PFSK-1 (cell line): ENCODE measurements around the gene PDCD7.

ENCODE experiments used
- FOXP2 ChIP-seq: optimal IDR thresholded peaks from 2 replicates; pipeline ENCODE3; 2011; ENCODE audit warnings: borderline replicate concordance, control low read depth, inconsistent platforms; ENCODE audit not compliant: insufficient read depth; ENCODE audit errors: extremely low read length, extremely low read depth
- POLR2AphosphoS5 ChIP-seq: IDR thresholded peaks from 2 replicates; pipeline ENCODE4 v1.6.1; 2012; ENCODE audit warnings: low read depth, mild to moderate bottlenecking, control low read depth, low read length, moderate library complexity
- SIN3A ChIP-seq: IDR thresholded peaks from 2 replicates; pipeline ENCODE4 v1.6.1; 2012; ENCODE audit warnings: mild to moderate bottlenecking, low read length, moderate library complexity, borderline replicate concordance; ENCODE audit not compliant: insufficient read depth
- TAF1 ChIP-seq: IDR thresholded peaks from 2 replicates; pipeline ENCODE4 v1.6.1; 2012; ENCODE audit warnings: low read length, control low read depth, borderline replicate concordance; ENCODE audit not compliant: insufficient read depth
- TF ChIP-seq, protein P1 (sequence below), 2 experiments: IDR thresholded peaks; 2 replicates each; pipeline versions ENCODE4 v1.6.1 to v1.8.0; 2011 to 2012; ENCODE audit warnings: low read depth in 2 of 2, low read length in 2 of 2, control low read depth in 1 of 2, inconsistent platforms in 1 of 2, mild to moderate bottlenecking in 1 of 2, moderate library complexity in 1 of 2; ENCODE audit not compliant: insufficient read depth in 1 of 2

PDCD7 gene

GRCh38 chr15:65146438-65146837, 12.8 kb upstream of the PDCD7 start:
- TF ChIP-seq FOXP2 (no peak), POLR2AphosphoS5 (no peak), TAF1 (no peak), SIN3A (no peak)
- TF ChIP-seq, protein P1, sequence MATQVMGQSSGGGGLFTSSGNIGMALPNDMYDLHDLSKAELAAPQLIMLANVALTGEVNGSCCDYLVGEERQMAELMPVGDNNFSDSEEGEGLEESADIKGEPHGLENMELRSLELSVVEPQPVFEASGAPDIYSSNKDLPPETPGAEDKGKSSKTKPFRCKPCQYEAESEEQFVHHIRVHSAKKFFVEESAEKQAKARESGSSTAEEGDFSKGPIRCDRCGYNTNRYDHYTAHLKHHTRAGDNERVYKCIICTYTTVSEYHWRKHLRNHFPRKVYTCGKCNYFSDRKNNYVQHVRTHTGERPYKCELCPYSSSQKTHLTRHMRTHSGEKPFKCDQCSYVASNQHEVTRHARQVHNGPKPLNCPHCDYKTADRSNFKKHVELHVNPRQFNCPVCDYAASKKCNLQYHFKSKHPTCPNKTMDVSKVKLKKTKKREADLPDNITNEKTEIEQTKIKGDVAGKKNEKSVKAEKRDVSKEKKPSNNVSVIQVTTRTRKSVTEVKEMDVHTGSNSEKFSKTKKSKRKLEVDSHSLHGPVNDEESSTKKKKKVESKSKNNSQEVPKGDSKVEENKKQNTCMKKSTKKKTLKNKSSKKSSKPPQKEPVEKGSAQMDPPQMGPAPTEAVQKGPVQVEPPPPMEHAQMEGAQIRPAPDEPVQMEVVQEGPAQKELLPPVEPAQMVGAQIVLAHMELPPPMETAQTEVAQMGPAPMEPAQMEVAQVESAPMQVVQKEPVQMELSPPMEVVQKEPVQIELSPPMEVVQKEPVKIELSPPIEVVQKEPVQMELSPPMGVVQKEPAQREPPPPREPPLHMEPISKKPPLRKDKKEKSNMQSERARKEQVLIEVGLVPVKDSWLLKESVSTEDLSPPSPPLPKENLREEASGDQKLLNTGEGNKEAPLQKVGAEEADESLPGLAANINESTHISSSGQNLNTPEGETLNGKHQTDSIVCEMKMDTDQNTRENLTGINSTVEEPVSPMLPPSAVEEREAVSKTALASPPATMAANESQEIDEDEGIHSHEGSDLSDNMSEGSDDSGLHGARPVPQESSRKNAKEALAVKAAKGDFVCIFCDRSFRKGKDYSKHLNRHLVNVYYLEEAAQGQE (IDR thresholded peaks at IDR 0.05; ENCODE audit: insufficient read depth in 1 of 2, low read depth in 2 of 2, low read length in 2 of 2), result no peak

DNA sequence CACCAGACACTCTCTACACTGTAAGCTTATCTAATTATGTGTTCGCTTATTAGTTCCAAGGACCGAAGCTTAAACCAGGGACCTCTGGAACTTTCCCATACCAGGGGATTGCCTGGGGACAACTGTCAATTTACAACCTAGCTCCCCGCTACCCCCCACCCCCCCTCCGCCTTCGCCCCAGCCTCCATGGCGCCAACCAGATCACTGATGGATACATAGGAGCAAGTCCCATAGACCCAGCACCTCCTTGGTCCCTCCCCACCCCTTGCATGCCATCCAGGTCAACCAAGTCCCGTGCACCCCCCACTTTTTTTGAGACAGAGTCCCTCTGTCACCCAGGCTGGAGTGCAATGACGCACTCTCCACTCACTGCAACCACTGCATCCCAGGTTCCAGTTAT, 930 bp upstream of the PDCD7 start:
- TF ChIP-seq TAF1 (no peak), FOXP2 (no peak), POLR2AphosphoS5 (no peak), SIN3A (no peak)
- TF ChIP-seq, protein P1 (IDR thresholded peaks at IDR 0.05; ENCODE audit: insufficient read depth in 1 of 2, low read depth in 2 of 2, low read length in 2 of 2), result no peak

DNA sequence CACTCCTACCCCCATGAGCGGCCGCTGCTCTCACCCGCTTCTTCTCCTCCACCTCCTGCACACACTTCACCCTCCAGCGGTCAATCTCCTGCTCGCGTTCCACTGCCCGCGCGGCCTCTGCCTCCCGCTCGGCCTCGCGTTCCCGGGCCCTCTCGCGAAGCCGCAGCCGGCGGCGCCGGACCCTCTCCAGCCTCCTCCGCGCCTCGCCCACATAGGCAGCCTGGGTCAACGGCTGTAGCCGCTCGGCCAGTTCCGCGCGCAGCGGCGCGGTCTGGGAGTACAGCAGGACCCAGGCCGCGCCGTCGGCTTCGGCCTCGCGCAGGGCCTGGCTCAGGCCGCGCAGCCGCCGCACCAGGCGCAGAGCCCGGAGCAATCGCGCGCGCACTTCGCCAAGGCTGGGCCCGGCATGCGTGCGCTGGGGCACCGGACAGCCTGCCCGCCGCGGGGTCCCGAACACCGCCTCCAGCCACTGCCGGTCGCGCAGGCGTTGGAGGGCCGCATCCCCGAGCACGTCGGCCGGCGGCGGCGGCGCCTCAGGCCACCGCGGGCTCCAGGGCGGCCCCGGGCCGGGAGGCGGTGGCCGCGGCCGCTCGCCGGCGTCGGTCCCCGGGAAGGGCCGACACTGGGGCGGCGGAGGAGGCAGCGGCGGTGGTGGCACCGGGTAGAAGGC, 595 bp downstream of the PDCD7 start:
- TF ChIP-seq SIN3A (no peak), POLR2AphosphoS5 (no peak), TAF1 (no peak), FOXP2 (peak; percentile 39)
- TF ChIP-seq, protein P1 (IDR thresholded peaks at IDR 0.05; ENCODE audit: insufficient read depth in 1 of 2, low read depth in 2 of 2, low read length in 2 of 2), result no peak

- TF ChIP-seq SIN3A (no peak), POLR2AphosphoS5 (no peak), TAF1 (no peak), FOXP2 (no peak)
- TF ChIP-seq, protein P1 (IDR thresholded peaks at IDR 0.05; ENCODE audit: insufficient read depth in 1 of 2, low read depth in 2 of 2, low read length in 2 of 2), result no peak
Observed at GRCh38 chr15:65130941-65131340, 2.7 kb downstream of the PDCD7 start.

DNA sequence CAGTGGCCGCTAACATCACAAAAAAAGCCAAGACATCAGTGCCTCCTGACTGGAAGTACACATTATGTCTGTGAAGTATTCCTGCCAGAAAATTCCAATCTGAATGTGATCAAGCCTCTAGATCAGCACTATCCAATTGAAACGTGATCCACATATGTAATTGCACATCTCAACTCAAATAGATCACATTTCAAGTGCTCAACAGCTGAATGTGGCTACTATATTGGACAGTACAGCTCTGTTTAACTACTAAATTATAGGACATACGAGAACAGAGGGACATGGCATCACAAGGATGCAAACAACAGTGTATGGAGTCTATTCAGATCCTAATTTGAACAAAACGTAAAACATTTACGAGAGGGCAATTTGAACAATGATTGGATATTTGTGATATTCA, 18.1 kb downstream of the PDCD7 start:
- TF ChIP-seq, protein P1 (IDR thresholded peaks at IDR 0.05; ENCODE audit: insufficient read depth in 1 of 2, low read depth in 2 of 2, low read length in 2 of 2), result no peak
- TF ChIP-seq FOXP2 (no peak), POLR2AphosphoS5 (no peak), SIN3A (no peak), TAF1 (no peak)
